ENCODE data around the gene MVB12B.

GRCh38 chr9:126295082-126295477, 31.5 kb upstream of the MVB12B start:
- TF ChIP-seq ZNF274 (IDR thresholded peaks at IDR 0.05; ENCODE audit: low read depth, low read length): no peak
- TF ChIP-seq SUZ12 (IDR thresholded peaks at IDR 0.05; ENCODE audit: extremely low read depth, insufficient read depth, insufficient read length): no peak
